ENCODE measurements around the gene IGLL5.

The IGLL5 gene

GRCh38 chr22:22866381-22867111 is 21.1 kb upstream of the IGLL5 start:
- DNase-seq (ENCODE audit: low read depth): no peak
- TF ChIP-seq MYC (IDR thresholded peaks at IDR 0.05; ENCODE audit: low read depth, low read length) (no peak), MAX (IDR thresholded peaks at IDR 0.05; ENCODE audit: low read depth, low read length) (no peak)
- H3K4me3 ChIP-seq (ENCODE audit: low read depth, low read length): no peak overlapping the region

- no peak for DNase-seq (ENCODE audit: low read depth)
- no peak overlapping the region for H3K4me3 ChIP-seq (ENCODE audit: low read depth, low read length)
- TF ChIP-seq POLR2A (IDR thresholded peaks at IDR 0.05; ENCODE audit: extremely low read depth, insufficient read length): no peak
- TF ChIP-seq MAX (IDR thresholded peaks at IDR 0.05; ENCODE audit: low read depth, low read length): no peak
These were observed 19.5 kb upstream of the IGLL5 start for GRCh38 chr22:22867996-22868715.

GRCh38 chr22:22870577-22871404 is 16.8 kb upstream of the IGLL5 start:
- peak; percentile 55 for DNase-seq (ENCODE audit: low read depth)
- TF ChIP-seq CTCF (IDR thresholded peaks at IDR 0.05; ENCODE audit: low read depth, low read length) (peak; percentile 51), MAX (IDR thresholded peaks at IDR 0.05; ENCODE audit: low read depth, low read length) (no peak), POLR2A (IDR thresholded peaks at IDR 0.05; ENCODE audit: extremely low read depth, insufficient read length) (no peak)
- no peak overlapping the region for H3K4me3 ChIP-seq (ENCODE audit: low read depth, low read length)

GRCh38 chr22:22871536-22872278 is 15.9 kb upstream of the IGLL5 start:
- no peak overlapping the region for H3K4me3 ChIP-seq (ENCODE audit: low read depth, low read length)
- peak; percentile 68 for DNase-seq (ENCODE audit: low read depth)
- no peak for TF ChIP-seq MAX (IDR thresholded peaks at IDR 0.05; ENCODE audit: low read depth, low read length)
- no peak for TF ChIP-seq POLR2A (IDR thresholded peaks at IDR 0.05; ENCODE audit: extremely low read depth, insufficient read length)
- no peak for TF ChIP-seq MYC (IDR thresholded peaks at IDR 0.05; ENCODE audit: low read depth, low read length)
- no peak for TF ChIP-seq CTCF (IDR thresholded peaks at IDR 0.05; ENCODE audit: low read depth, low read length)

- no peak for DNase-seq (ENCODE audit: low read depth)
- H3K4me3 ChIP-seq (ENCODE audit: low read depth, low read length): no peak overlapping the region
- TF ChIP-seq MYC (IDR thresholded peaks at IDR 0.05; ENCODE audit: low read depth, low read length) (no peak), MAX (IDR thresholded peaks at IDR 0.05; ENCODE audit: low read depth, low read length) (no peak), POLR2A (IDR thresholded peaks at IDR 0.05; ENCODE audit: extremely low read depth, insufficient read length) (no peak), CTCF (IDR thresholded peaks at IDR 0.05; ENCODE audit: low read depth, low read length) (no peak)
These were observed 14.6 kb upstream of the IGLL5 start for GRCh38 chr22:22872722-22873708.
